ENCODE measurements around the gene TACC2. TPM values are rescaled to one million over a fixed set of nuclear protein-coding genes. Genes with fewer than 3 reads are reported as not detected.

TACC2 gene
- total RNA-seq, 2 donors from 2014 or later: 0.19 TPM; not detected in 1

GRCh38 chr10:122261584-122261983 is 272.6 kb downstream of the TACC2 start:
- Mint-ChIP-seq H3K9me3 (peaks cover 4 to 9% of the 10 kb centered on the region in 2 donors), H3K4me3 (no peak overlapping the region), H3K27ac (no peak overlapping the region), H3K4me1 (ENCODE audit: low read depth) (no peaks in the 10 kb centered on the region), H3K36me3 (ENCODE audit: insufficient read depth in 2 of 2) (peaks cover 6 to 12% of the 10 kb centered on the region in 2 donors), H3K27me3 (ENCODE audit: low read depth) (peaks cover 31% of the 10 kb centered on the region)
- ATAC-seq (replicated peaks in 1 of 2) (no peak), DNase-seq (no peak)

DNA sequence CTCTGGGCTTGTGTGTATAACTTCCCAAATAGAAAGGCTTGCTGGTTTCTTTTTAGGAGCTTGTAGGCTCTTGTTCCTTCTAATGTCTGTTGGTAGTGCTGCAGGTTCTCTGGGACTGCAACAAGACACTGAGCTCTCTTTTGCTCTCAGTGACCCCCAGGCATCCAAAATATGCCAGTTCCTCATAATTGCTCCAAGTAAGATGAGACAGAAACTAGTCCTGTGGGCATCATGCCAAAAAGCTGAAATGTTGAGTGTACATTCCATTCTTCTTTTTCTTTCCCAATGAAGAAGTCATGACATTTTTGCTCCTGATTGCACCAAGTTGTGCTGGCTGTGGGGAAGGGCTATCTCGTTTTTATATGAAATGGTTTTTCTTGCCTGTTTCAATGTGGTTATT is 275.0 kb downstream of the TACC2 start:
- Mint-ChIP-seq H3K9me3 (peaks cover 4 to 9% of the 10 kb centered on the region in 2 donors), H3K27ac (no peak overlapping the region), H3K4me1 (ENCODE audit: low read depth) (no peaks in the 10 kb centered on the region), H3K36me3 (ENCODE audit: insufficient read depth in 2 of 2) (peaks cover 6 to 12% of the 10 kb centered on the region in 2 donors), H3K27me3 (ENCODE audit: low read depth) (peaks cover 33% of the 10 kb centered on the region), H3K4me3 (no peak overlapping the region)
- DNase-seq (no peak), ATAC-seq (replicated peaks in 1 of 2) (no peak)

DNA sequence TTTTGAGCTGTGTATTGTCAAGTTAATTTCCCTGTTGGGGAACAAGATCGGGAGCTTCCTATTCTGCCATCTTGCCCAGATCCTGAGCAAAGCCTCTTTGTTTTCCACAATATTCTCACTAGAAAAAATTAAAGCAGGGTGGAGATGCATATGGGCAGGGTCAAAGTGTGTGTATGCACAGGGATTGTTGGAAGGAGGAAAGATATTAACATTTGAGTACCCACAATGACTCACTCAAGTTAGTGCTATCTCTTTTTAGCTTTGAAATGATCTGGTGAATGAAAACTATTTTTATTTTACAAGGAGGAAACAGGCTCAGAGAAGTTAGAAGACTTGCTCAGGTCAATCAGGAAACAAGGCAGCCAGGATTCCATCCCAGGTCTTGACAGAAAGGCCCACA is 275.5 kb downstream of the TACC2 start:
- DNase-seq (no peak), ATAC-seq (replicated peaks in 1 of 2) (no peak)
- H3K4me1 Mint-ChIP-seq (ENCODE audit: low read depth): no peaks in the 10 kb centered on the region
- peaks cover 4 to 9% of the 10 kb centered on the region in 2 donors for H3K9me3 Mint-ChIP-seq
- no peak overlapping the region for H3K4me3 Mint-ChIP-seq
- H3K27me3 Mint-ChIP-seq (ENCODE audit: low read depth): peaks cover 33% of the 10 kb centered on the region
- peaks cover 6 to 12% of the 10 kb centered on the region in 2 donors for H3K36me3 Mint-ChIP-seq (ENCODE audit: insufficient read depth in 2 of 2)
- no peak overlapping the region for H3K27ac Mint-ChIP-seq

GRCh38 chr10:122264931-122265330 is 276.0 kb downstream of the TACC2 start:
- Mint-ChIP-seq H3K4me1 (ENCODE audit: low read depth) (no peaks in the 10 kb centered on the region), H3K27ac (no peak overlapping the region), H3K27me3 (ENCODE audit: low read depth) (peaks cover 33% of the 10 kb centered on the region), H3K4me3 (no peak overlapping the region), H3K36me3 (ENCODE audit: insufficient read depth in 2 of 2) (peaks cover 6 to 12% of the 10 kb centered on the region in 2 donors), H3K9me3 (peaks cover 4 to 9% of the 10 kb centered on the region in 2 donors)
- ATAC-seq (replicated peaks in 1 of 2): no peak
- no peak for DNase-seq

- Mint-ChIP-seq H3K36me3 (ENCODE audit: insufficient read depth in 2 of 2) (peaks cover 6 to 12% of the 10 kb centered on the region in 2 donors), H3K27ac (no peak overlapping the region), H3K9me3 (peaks cover 4 to 9% of the 10 kb centered on the region in 2 donors), H3K27me3 (ENCODE audit: low read depth) (peaks cover 33% of the 10 kb centered on the region), H3K4me3 (no peak overlapping the region), H3K4me1 (ENCODE audit: low read depth) (no peaks in the 10 kb centered on the region)
- ATAC-seq (replicated peaks in 1 of 2) (no peak), DNase-seq (no peak)
These were observed 276.9 kb downstream of the TACC2 start for GRCh38 chr10:122265896-122266295.

DNA sequence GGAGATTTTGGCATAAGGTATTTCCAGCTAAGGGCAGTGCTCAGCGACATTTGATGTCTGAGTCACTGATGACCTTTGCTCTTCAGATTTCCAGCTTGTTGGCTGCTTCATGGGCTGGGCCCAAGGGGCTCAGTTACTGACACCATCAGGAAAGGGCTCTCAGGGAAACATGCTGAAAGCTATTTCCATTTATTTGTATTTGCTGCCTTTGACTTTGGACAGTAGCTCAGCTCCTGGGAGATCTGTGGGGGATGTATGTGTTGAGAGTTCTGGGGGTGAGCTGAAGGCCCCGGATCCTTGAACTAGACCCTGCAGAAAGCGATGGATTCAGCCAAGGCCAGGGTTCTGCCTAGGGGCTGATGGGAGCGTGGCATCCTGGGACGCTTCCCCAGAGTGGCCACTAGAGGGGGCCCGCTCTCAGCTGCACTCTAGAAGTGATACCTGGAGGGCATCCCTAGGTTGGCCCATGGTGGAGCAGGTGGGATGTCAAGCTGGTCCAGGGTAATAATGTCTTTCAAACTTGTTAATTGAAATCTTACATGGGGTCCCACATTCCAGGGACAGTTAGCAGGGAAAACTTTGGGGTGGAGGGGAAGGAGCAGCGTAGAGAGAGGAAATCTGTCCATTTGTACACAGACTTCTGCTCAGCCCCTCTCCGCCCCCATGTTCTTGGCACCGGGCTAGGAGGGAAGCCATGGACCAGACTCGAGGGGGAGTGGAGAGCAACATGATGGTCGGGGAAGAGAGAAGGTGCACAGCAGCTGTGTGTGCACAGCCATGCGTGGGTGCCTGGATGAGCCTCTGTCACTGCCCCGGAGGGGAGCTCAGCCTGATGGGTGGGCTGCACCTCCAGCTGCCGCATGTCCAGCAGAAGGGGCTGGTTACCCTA is 279.1 kb downstream of the TACC2 start:
- Mint-ChIP-seq H3K9me3 (peaks cover 2 to 5% of the 10 kb centered on the region in 2 donors), H3K27ac (no peak overlapping the region), H3K4me1 (ENCODE audit: low read depth) (no peaks in the 10 kb centered on the region), H3K36me3 (ENCODE audit: insufficient read depth in 2 of 2) (peaks cover 4 to 8% of the 10 kb centered on the region in 2 donors), H3K4me3 (no peak overlapping the region), H3K27me3 (ENCODE audit: low read depth) (peaks cover 31% of the 10 kb centered on the region)
- DNase-seq: peak; percentile 40 to 53
- peak; percentile 67 to 70 for ATAC-seq (replicated peaks in 1 of 2)

GRCh38 chr10:122269059-122269687 is 280.2 kb downstream of the TACC2 start:
- Mint-ChIP-seq H3K4me3 (no peak overlapping the region), H3K27ac (no peak overlapping the region), H3K36me3 (ENCODE audit: insufficient read depth in 2 of 2) (no peaks in the 10 kb centered on the region), H3K4me1 (ENCODE audit: low read depth) (no peaks in the 10 kb centered on the region), H3K27me3 (ENCODE audit: low read depth) (peaks cover 21% of the 10 kb centered on the region), H3K9me3 (no peaks in the 10 kb centered on the region)
- no peak for DNase-seq
- no peak for ATAC-seq (replicated peaks in 1 of 2)

- ATAC-seq (replicated peaks in 1 of 2): no peak
- Mint-ChIP-seq H3K4me1 (ENCODE audit: low read depth) (no peaks in the 10 kb centered on the region), H3K36me3 (ENCODE audit: insufficient read depth in 2 of 2) (no peaks in the 10 kb centered on the region)
These were observed 282.1 kb downstream of the TACC2 start, which contains the start of gene BTBD16 for GRCh38 chr10:122271076-122271475. BTBD16 (plus strand) TSS chr10:122271296; CDS start chr10:122275082, 3,786 bp downstream.

GRCh38 chr10:122273966-122274545 is 285.1 kb downstream of the TACC2 start:
- no peak for DNase-seq
- Mint-ChIP-seq H3K27me3 (ENCODE audit: low read depth) (no peaks in the 10 kb centered on the region), H3K9me3 (no peaks in the 10 kb centered on the region), H3K36me3 (ENCODE audit: insufficient read depth in 2 of 2) (no peaks in the 10 kb centered on the region), H3K27ac (no peak overlapping the region), H3K4me3 (no peak overlapping the region), H3K4me1 (ENCODE audit: low read depth) (no peaks in the 10 kb centered on the region)
- no peak for ATAC-seq (replicated peaks in 1 of 2)

More at GRCh38 chr10:122271076-122271475, 282.1 kb downstream of the TACC2 start, which contains the start of gene BTBD16:
- H3K27ac Mint-ChIP-seq: no peak within 1 kb of the TSS
- no peaks in the 10 kb centered on the region for H3K9me3 Mint-ChIP-seq
- no peak within 1 kb of the TSS for H3K4me3 Mint-ChIP-seq
- peaks cover 9% of the 10 kb centered on the region for H3K27me3 Mint-ChIP-seq (ENCODE audit: low read depth)
- no peak for DNase-seq

DNA sequence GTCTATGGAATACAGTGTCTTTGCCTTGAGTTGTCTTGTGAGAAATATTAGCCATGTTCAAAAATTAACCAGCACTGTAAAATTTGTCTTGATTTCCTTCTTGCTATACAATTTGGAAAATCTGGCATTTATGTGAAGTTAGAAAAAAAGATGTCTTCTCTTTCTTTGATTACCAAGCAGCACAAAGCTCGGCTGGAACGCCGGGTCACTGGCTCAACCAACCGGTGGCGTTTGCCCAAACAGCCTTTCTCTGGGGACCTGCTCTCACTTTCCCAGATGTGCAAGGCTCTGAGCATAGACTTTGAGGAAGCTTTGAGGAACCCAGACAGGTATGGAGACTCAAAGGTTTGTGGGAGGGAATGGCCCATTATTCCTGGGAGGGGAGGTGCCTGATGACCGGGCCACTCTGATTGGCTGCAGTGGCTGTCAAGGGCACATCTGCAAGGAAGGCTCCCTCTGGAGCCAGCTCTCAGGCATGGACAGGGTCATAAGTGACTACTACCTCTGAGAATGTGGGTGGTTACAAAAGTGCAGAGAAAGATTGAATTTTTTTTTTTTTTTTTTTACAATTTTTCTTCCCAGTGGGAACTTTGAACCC is 287.7 kb downstream of the TACC2 start:
- Mint-ChIP-seq H3K9me3 (no peaks in the 10 kb centered on the region), H3K27me3 (ENCODE audit: low read depth) (peaks cover 9% of the 10 kb centered on the region), H3K4me1 (ENCODE audit: low read depth) (no peaks in the 10 kb centered on the region), H3K27ac (no peak overlapping the region), H3K36me3 (ENCODE audit: insufficient read depth in 2 of 2) (no peaks in the 10 kb centered on the region), H3K4me3 (no peak overlapping the region)
- DNase-seq (no peak), ATAC-seq (replicated peaks in 1 of 2) (no peak)

- Mint-ChIP-seq H3K4me3 (no peak overlapping the region), H3K27ac (no peak overlapping the region), H3K9me3 (no peaks in the 10 kb centered on the region), H3K4me1 (ENCODE audit: low read depth) (no peaks in the 10 kb centered on the region), H3K27me3 (ENCODE audit: low read depth) (peaks cover 18% of the 10 kb centered on the region), H3K36me3 (ENCODE audit: insufficient read depth in 2 of 2) (no peaks in the 10 kb centered on the region)
- DNase-seq (no peak), ATAC-seq (replicated peaks in 1 of 2) (no peak)
These were observed 288.7 kb downstream of the TACC2 start for GRCh38 chr10:122277526-122278136.

GRCh38 chr10:122279725-122280141 is 290.8 kb downstream of the TACC2 start:
- peak; percentile 28 to 35 for DNase-seq
- H3K9me3 Mint-ChIP-seq: no peaks in the 10 kb centered on the region
- H3K27ac Mint-ChIP-seq: no peak overlapping the region
- H3K4me1 Mint-ChIP-seq (ENCODE audit: low read depth): no peaks in the 10 kb centered on the region
- no peak overlapping the region for H3K4me3 Mint-ChIP-seq
- H3K36me3 Mint-ChIP-seq (ENCODE audit: insufficient read depth in 2 of 2): no peaks in the 10 kb centered on the region
- peaks cover 29% of the 10 kb centered on the region for H3K27me3 Mint-ChIP-seq (ENCODE audit: low read depth)
- no peak for ATAC-seq (replicated peaks in 1 of 2)
